T-helper 1 cell treated with Interleukin-12 subunit alpha and Interleukin-12 subunit beta and Interleukin-4 antibody, amounts not matched to agents 30 μg/mL and 1 μg/mL, for 36 hours (primary cell): Measurements from ENCODE around the gene CPSF3.
A peak's percentile ranks its signal among the peaks of the same experiment; 100 is the strongest.

Experiments used
- H3K27ac Mint-ChIP-seq: one replicate; pipeline ENCODE4 v1.8.0; 2021; ENCODE audit warnings: mild to moderate bottlenecking, mixed read lengths
- H3K27me3 Mint-ChIP-seq: one replicate; pipeline ENCODE4 v1.8.0; 2021; ENCODE audit warnings: low read depth, mixed read lengths
- H3K36me3 Mint-ChIP-seq: one replicate; pipeline ENCODE4 v1.8.0; 2021; ENCODE audit warnings: low read depth, mixed read lengths
- H3K4me1 Mint-ChIP-seq: one replicate; pipeline ENCODE4 v1.8.0; 2021; ENCODE audit warnings: low read depth, mixed read lengths
- H3K4me3 Mint-ChIP-seq: one replicate; pipeline ENCODE4 v1.8.0; 2021; ENCODE audit warnings: mild to moderate bottlenecking, moderate library complexity, mixed read lengths
- H3K9me3 Mint-ChIP-seq: one replicate; pipeline ENCODE4 v1.8.0; 2021; ENCODE audit warnings: mixed read lengths

CPSF3 gene

GRCh38 chr2:9423922-9424272, 443 bp downstream of the CPSF3 start:
- no peak overlapping the region for H3K4me3 Mint-ChIP-seq
- H3K27me3 Mint-ChIP-seq: no peaks in the 10 kb centered on the region
- H3K36me3 Mint-ChIP-seq: peaks cover 18% of the 10 kb centered on the region
- H3K9me3 Mint-ChIP-seq: no peaks in the 10 kb centered on the region
- peak overlapping the region; percentile 98 for H3K27ac Mint-ChIP-seq
- peaks cover 31% of the 10 kb centered on the region for H3K4me1 Mint-ChIP-seq

DNA sequence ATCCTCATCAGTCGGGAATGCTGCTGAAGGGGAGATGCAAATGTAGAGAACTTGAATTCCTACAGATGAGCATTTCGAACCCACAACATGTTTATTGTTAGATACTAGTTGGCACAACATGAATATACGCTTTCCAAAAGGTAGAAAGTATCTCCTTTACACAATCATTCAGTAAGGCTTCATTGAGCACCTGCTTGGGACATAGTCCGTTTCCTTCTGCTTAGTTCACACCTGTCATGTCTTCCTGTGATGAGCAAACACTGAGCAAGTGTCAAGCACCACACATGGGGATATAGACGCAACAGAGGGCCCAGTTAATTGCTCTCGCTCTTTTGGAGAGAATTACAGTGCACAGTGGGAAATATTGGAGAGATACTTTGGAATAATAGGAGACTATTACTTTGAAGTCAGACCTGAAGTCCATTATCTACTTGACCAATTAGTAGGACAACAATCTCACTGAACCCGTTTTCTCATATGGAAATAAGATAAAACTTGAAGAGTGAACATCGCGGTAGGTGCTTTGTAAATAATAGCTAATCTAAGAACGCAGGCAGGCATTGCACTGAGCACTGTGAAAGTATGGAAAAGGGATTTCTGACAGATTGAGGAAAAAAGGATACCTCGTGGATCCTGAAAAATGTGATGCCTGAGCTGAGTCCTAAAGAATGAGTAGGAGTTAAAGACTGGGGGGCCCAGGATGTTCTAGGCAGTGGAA, 1.2 kb downstream of the CPSF3 start:
- Mint-ChIP-seq H3K4me3 (no peak overlapping the region), H3K27ac (peak overlapping the region; percentile 98), H3K4me1 (peaks cover 26% of the 10 kb centered on the region), H3K36me3 (peaks cover 18% of the 10 kb centered on the region), H3K27me3 (no peaks in the 10 kb centered on the region), H3K9me3 (no peaks in the 10 kb centered on the region)

- peaks cover 34% of the 10 kb centered on the region for H3K36me3 Mint-ChIP-seq
- no peaks in the 10 kb centered on the region for H3K9me3 Mint-ChIP-seq
- no peak overlapping the region for H3K27ac Mint-ChIP-seq
- H3K4me3 Mint-ChIP-seq: no peak overlapping the region
- peaks cover 12% of the 10 kb centered on the region for H3K4me1 Mint-ChIP-seq
- no peaks in the 10 kb centered on the region for H3K27me3 Mint-ChIP-seq
Observed at GRCh38 chr2:9428965-9429577, 5.6 kb downstream of the CPSF3 start.

DNA sequence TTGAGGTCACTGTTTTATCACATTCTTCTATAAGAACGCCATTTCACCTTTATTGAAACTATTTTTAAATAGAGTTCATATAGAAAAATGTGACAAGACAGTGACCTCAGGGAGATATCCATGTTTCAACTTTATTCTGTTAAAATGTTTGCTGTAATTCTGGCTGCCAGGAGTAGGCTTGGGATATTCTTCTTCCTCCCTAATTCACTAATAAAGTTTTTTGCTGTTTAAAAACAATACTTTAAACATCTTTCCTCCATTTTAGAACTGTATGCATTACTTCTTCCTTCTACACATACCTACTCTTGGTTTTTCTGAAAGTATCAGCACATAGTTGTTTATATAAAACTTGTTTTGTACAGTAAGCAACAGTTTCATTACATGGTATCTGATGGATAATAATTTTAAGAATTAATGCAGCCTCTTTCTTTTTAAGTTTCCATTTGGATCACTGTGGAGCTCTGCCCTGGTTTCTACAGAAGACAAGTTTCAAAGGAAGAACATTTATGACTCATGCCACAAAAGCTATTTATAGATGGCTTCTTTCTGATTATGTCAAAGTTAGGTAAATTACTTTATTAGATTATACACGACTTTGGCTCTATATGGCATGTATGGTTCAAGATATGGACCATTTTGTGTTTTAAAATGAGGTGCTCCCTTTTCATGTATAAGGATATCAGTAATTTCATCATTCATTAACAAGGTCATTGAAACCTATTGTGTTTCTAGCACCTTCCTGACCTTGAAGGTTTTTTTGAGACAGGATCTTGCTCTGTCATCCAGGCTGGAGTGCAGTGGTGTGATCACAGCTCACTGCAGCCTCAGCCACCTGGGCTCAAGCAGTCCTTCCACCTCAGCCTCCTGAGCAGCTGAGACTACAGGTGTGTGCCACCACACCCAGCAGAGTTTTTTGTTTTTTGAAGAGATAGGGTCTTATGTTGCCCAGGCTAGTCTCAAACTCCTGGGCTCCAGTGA, 7.2 kb downstream of the CPSF3 start:
- peak overlapping the region; percentile 50 for H3K27ac Mint-ChIP-seq
- H3K9me3 Mint-ChIP-seq: no peaks in the 10 kb centered on the region
- H3K4me1 Mint-ChIP-seq: peaks cover 12% of the 10 kb centered on the region
- no peaks in the 10 kb centered on the region for H3K27me3 Mint-ChIP-seq
- H3K36me3 Mint-ChIP-seq: peaks cover 34% of the 10 kb centered on the region
- H3K4me3 Mint-ChIP-seq: no peak overlapping the region

DNA sequence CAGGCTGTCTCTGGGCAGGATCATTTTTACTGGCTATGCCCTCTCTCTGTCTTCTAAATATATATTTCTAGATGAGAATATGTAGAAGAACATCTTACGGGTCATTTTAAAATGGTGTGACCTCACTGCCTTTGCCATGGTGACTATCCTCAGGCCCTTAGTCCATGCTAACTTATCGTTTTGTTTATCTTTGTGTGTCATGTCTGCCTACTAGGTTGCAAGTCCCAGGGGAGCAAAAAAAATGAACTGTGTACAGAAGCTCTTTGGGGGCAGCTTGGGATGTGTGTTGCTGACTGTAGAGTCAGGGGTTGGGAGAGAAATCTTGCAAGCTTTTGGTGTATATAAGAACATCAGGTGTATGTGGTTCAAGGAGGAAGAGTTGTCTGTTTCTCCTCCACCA, 11.0 kb downstream of the CPSF3 start:
- Mint-ChIP-seq H3K9me3 (no peaks in the 10 kb centered on the region), H3K27ac (no peak overlapping the region), H3K36me3 (peaks cover 42% of the 10 kb centered on the region)

DNA sequence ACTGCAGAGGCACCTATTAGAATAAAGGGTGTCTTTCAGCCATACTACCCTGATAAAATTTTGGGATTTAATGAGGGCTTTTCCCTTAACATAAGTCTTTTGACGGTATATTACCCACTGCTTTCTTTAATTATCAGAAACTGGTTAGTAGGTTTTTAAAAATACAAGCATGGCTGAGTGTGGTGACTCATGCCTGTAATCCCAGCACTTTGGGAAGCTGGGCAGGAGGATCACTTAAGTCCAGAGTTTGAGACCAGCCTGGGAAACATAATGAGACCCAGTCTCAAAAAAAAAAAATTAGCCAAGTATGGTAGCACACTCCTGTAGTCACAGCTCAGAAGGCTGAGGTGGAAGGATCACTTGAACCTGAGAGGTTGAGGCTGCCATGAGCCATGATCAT, 16.1 kb downstream of the CPSF3 start:
- Mint-ChIP-seq H3K4me3 (no peak overlapping the region), H3K9me3 (no peaks in the 10 kb centered on the region), H3K27me3 (no peaks in the 10 kb centered on the region), H3K4me1 (no peaks in the 10 kb centered on the region), H3K27ac (no peak overlapping the region), H3K36me3 (peaks cover 32% of the 10 kb centered on the region)

More for the DNA sequence above, 11.0 kb downstream of the CPSF3 start:
- Mint-ChIP-seq H3K4me1 (peaks cover 10% of the 10 kb centered on the region), H3K27me3 (no peaks in the 10 kb centered on the region), H3K4me3 (no peak overlapping the region)

- no peaks in the 10 kb centered on the region for H3K9me3 Mint-ChIP-seq
- H3K27ac Mint-ChIP-seq: no peak overlapping the region
- peaks cover 3% of the 10 kb centered on the region for H3K4me1 Mint-ChIP-seq
- H3K4me3 Mint-ChIP-seq: no peak overlapping the region
- H3K27me3 Mint-ChIP-seq: no peaks in the 10 kb centered on the region
- peaks cover 35% of the 10 kb centered on the region for H3K36me3 Mint-ChIP-seq
Observed at GRCh38 chr2:9440058-9440727, 16.7 kb downstream of the CPSF3 start.

DNA sequence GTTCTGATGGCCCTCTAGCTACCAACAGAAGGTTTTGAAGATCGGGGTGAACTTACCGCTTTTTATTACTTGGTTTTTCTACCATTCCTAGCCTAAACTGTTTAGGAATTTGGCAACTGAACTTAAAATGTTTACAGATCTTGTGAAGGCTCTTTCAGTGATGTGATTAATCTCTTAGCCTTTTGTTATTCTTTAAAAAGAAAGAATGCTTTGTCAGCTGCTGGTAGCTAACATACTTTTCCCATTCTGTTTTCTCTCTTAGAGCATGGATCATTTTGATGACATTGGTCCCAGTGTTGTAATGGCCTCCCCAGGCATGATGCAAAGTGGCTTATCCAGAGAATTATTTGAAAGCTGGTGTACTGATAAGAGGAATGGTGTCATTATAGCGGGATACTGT, 18.1 kb downstream of the CPSF3 start:
- Mint-ChIP-seq H3K4me1 (peaks cover 5% of the 10 kb centered on the region), H3K36me3 (peaks cover 36% of the 10 kb centered on the region), H3K27ac (no peak overlapping the region), H3K27me3 (no peaks in the 10 kb centered on the region), H3K4me3 (no peak overlapping the region), H3K9me3 (no peaks in the 10 kb centered on the region)

DNA sequence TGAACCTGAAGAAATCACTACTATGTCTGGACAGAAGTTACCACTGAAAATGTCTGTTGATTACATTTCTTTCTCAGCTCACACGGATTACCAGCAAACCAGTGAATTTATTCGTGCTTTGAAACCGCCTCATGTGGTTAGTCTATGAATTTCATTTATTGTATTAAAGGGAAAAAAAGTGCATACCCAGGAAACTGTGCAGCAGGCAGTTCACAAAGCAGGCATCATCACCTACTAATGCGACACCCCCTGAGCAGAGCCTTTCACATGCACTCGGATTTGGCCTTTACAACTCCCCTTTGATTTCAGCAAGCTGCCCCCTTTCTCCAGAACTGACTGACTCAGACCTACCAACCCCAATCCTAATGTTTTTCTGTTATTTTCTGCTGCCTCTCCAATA, 20.1 kb downstream of the CPSF3 start:
- Mint-ChIP-seq H3K27ac (no peak overlapping the region), H3K4me3 (no peak overlapping the region), H3K36me3 (peaks cover 32% of the 10 kb centered on the region), H3K27me3 (no peaks in the 10 kb centered on the region), H3K9me3 (no peaks in the 10 kb centered on the region), H3K4me1 (peaks cover 5% of the 10 kb centered on the region)

DNA sequence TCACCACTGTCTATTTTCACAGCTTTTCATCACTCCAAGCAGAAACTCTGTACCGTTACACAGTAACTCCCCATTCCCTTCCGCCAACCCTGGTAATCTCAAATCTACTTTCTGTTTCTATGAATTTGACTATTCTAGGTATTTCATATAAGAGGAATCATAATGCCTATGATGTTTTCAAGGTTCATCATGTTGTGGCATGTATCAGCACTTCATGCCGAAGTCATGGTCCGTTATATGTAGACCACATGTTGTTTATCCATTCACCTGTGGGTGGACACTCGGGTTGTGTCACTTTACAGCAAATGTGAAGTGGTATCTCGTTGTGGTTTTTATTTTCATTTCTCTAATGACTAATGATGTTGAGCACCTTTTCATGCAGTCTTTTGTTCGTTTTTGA, 21.6 kb downstream of the CPSF3 start:
- H3K27me3 Mint-ChIP-seq: no peaks in the 10 kb centered on the region
- H3K4me1 Mint-ChIP-seq: peaks cover 5% of the 10 kb centered on the region
- no peaks in the 10 kb centered on the region for H3K9me3 Mint-ChIP-seq
- H3K27ac Mint-ChIP-seq: no peak overlapping the region
- no peak overlapping the region for H3K4me3 Mint-ChIP-seq
- H3K36me3 Mint-ChIP-seq: peaks cover 35% of the 10 kb centered on the region

GRCh38 chr2:9451231-9451630, 27.8 kb downstream of the CPSF3 start:
- H3K27me3 Mint-ChIP-seq: no peaks in the 10 kb centered on the region
- H3K9me3 Mint-ChIP-seq: no peaks in the 10 kb centered on the region
- H3K36me3 Mint-ChIP-seq: peaks cover 17% of the 10 kb centered on the region
- no peak overlapping the region for H3K27ac Mint-ChIP-seq
- no peaks in the 10 kb centered on the region for H3K4me1 Mint-ChIP-seq
- no peak overlapping the region for H3K4me3 Mint-ChIP-seq

DNA sequence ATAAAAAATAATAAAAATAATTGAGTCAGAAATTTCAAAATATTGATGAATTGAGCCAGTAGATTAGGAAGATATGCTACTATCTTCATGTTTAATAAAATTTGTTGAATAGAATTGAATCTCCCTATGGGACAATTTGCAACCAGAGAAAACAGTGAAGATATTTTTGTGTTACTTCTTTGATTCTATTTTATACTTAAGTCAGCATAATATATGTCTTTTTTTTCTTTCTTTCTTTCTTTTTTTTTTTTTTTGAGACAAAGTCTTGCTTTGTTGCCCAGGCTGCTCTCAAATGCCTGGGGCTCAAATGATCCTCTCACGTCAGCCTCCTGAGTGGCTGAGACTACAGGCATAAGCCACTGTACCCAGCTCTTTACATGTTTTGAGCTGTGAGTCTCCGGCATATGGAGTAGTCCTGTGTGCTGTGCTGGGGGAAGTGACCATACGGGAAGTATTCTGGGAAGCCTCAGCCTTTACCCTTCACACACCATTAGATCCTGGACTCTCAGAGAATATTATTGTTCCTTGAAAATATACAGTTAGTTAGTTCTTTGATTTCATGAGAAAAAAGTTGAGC, 37.1 kb downstream of the CPSF3 start:
- Mint-ChIP-seq H3K27me3 (no peaks in the 10 kb centered on the region), H3K4me3 (no peak overlapping the region), H3K4me1 (peaks cover 9% of the 10 kb centered on the region), H3K9me3 (no peaks in the 10 kb centered on the region), H3K36me3 (peaks cover 17% of the 10 kb centered on the region), H3K27ac (no peak overlapping the region)

DNA sequence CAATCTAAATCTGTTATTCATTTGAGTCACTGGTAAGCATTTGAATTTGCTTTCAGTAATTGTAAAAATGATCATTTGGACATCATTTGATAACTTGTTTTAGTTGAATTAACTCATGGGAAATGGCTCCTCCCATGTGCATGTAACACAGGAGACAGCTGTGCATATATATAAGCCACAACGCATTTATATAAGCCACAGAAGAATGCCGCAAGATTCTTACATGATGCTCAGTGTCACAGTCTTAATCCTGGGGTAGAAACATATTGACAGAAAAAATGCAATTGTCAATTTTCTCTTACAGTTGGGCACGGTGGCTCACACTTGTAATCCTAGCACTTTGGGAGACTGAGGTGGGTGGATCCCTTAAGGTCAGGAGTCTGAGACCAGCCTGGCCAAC, 37.6 kb downstream of the CPSF3 start:
- H3K36me3 Mint-ChIP-seq: peaks cover 19% of the 10 kb centered on the region
- no peak overlapping the region for H3K27ac Mint-ChIP-seq
- H3K27me3 Mint-ChIP-seq: no peaks in the 10 kb centered on the region
- peaks cover 9% of the 10 kb centered on the region for H3K4me1 Mint-ChIP-seq
- H3K9me3 Mint-ChIP-seq: no peaks in the 10 kb centered on the region
- H3K4me3 Mint-ChIP-seq: no peak overlapping the region

DNA sequence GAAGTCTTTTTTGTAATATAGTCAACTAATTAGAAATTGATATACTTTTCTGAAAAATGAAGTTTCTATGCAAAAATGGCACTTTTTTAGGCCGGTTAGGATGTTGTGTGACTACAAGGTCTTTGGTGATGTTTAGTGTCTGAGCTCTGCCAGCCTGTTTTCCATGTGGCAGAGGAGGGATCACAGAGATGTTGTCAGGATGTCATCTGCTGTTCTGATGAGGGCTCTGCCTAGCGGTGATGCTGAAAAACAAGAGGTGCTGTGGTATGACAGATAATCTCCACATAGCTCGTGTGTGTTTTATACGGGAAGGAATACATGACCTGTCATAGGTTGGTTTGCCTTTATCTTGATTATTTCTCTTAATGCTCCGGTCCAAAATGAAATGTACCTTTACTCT, 38.9 kb downstream of the CPSF3 start:
- Mint-ChIP-seq H3K27ac (no peak overlapping the region), H3K27me3 (no peaks in the 10 kb centered on the region), H3K4me1 (peaks cover 11% of the 10 kb centered on the region)

More for the DNA sequence above, 38.9 kb downstream of the CPSF3 start:
- Mint-ChIP-seq H3K4me3 (no peak overlapping the region), H3K9me3 (no peaks in the 10 kb centered on the region), H3K36me3 (peaks cover 17% of the 10 kb centered on the region)
